Skeletal muscle satellite cell (primary cell): ENCODE results near the gene UGGT2.
"Not testable (repeated sequence)": the region's sequence is repeated elsewhere in the genome, so short reads cannot be mapped to it uniquely, and the experiment has no call there.

Experiments used
- H3K27me3 ChIP-seq: 2 replicates; pipeline ENCODE4 v1.7.0; 2013; ENCODE audit warnings: low read length; ENCODE audit not compliant: control insufficient read depth, insufficient read depth
- H3K36me3 ChIP-seq: 2 replicates; pipeline ENCODE4 v1.7.0; 2013; ENCODE audit warnings: mild to moderate bottlenecking, control low read depth, low read length; ENCODE audit not compliant: insufficient read depth
- H3K4me1 ChIP-seq: 2 replicates; pipeline ENCODE4 v1.7.0; 2013; ENCODE audit warnings: low read length; ENCODE audit not compliant: control insufficient read depth, insufficient read depth
- H3K4me2 ChIP-seq: 2 replicates; pipeline ENCODE4 v1.7.0; 2013; ENCODE audit warnings: mild to moderate bottlenecking, low read length
- H3K4me3 ChIP-seq: 2 replicates; pipeline ENCODE4 v1.7.0; 2013; ENCODE audit warnings: low read length
- H3K9ac ChIP-seq: 2 replicates; pipeline ENCODE4 v1.7.0; 2013; ENCODE audit warnings: mild to moderate bottlenecking, low read depth, low read length, moderate library complexity
- H3K9me3 ChIP-seq: replicated peaks from 2 replicates; pipeline ENCODE4 v1.7.0; 2013; ENCODE audit warnings: mild to moderate bottlenecking, control low read depth, low read length

Gene UGGT2

DNA sequence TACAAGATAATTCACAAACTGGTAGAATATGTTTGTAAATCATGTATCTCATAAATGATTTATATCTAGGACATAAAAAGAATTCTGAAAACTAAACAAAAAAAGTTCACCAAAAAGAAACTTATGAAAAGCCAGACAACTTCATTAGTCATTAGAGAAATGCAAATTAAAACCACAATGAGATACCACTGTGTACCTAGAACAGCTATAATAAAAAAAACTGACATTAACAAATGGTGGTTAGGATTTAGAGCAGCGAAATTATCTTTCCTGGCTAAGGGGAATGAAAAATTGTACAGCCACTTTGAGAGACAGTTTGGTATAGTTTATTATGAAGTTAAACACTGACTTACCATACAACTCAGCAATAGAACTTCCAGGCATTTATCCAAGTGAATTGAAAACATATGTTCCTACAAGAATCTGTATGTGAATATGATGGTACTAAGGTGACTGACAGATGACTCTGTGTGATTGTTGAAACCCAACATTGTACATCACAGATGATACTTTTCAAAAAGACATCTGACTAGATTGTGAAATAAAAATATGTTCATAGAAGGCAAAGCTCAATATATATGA, 41.8 kb downstream of the UGGT2 start:
- no peaks in the 10 kb centered on the region for H3K9me3 ChIP-seq
- H3K36me3 ChIP-seq: peaks cover 7% of the 10 kb centered on the region
- H3K27me3 ChIP-seq: no peaks in the 10 kb centered on the region
- H3K9ac ChIP-seq: no peak overlapping the region
- H3K4me2 ChIP-seq: no peak overlapping the region
- H3K4me3 ChIP-seq: no peak overlapping the region
- no peaks in the 10 kb centered on the region for H3K4me1 ChIP-seq

DNA sequence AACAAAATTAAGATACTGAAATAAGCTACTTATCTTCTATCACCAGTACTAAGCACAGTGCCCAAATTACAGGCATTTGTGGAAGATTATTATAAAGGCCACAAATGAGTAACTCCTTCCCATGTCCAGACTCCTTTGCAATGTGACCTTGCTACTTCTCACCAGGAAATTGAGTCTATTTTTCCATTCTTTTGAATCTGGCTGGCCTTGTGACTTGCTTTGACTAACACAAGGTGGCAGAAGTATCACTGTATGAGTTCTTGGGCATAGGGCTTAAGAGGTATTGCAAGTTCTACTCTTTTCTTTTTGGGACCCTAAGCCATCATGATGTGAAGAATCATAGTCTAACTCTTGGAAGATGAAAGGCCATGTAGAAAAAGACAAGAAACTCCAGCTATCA, 49.9 kb downstream of the UGGT2 start:
- no peak overlapping the region for H3K4me2 ChIP-seq
- H3K9me3 ChIP-seq: no peaks in the 10 kb centered on the region
- H3K27me3 ChIP-seq: no peaks in the 10 kb centered on the region
- no peak overlapping the region for H3K9ac ChIP-seq
- H3K4me1 ChIP-seq: no peaks in the 10 kb centered on the region
- H3K4me3 ChIP-seq: no peak overlapping the region
- H3K36me3 ChIP-seq: no peaks in the 10 kb centered on the region

DNA sequence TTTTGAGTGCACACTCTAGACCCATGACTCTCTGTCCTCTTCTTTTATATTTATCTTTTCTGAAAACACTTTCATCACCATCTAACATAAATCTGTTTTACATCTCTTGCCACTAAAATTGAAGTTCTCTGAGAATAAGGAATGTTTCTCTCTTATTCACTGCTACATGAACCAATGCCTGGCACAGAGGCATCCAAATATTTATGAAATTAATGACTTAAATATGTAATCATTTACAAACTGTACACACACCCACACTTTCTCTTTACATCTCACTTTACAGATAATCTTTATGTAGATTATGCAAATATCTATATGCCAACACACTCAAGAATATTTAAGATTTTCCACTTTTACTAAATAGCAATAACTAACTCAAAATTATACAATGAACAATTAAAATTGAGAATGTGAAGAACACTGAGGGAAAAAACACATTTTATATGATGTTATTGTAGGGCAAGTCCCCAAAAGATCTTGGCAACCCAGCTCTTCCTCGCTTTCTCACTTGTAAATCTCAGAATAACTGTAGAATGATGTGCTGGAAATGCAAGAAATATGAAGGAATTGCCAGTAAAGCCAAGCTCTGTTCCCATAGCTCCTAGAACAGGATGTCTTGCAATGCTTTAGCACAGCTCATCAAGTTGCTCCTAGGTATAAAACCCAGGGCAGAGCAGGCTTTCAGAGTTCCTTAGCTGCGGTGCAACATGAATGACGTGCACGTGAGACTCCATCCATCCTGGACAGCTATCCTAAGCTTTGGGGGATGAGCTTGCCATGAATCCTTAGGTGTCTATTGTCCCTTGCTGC, 50.7 kb downstream of the UGGT2 start:
- H3K27me3 ChIP-seq: no peaks in the 10 kb centered on the region
- H3K36me3 ChIP-seq: no peaks in the 10 kb centered on the region
- no peak overlapping the region for H3K9ac ChIP-seq
- no peak overlapping the region for H3K4me2 ChIP-seq
- H3K4me1 ChIP-seq: no peaks in the 10 kb centered on the region
- no peaks in the 10 kb centered on the region for H3K9me3 ChIP-seq
- no peak overlapping the region for H3K4me3 ChIP-seq

DNA sequence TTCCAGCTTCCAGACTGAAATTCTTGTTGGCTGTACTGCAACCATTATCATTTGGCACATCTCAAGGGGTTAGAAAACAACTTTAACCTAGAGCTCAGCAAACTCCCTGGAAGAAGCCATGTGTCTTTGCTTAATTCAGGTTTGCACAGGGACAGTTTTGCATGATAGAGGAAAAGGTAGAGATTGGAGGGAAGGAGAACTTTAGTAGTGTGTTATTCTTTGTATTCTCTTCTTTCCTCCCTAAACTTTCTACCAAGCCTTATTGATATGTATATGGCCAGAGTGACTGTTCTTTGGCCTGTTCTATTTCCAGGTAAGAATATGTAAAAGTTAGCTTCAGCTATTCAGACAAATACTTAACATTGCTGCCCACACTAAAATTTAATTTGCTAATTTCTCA, 53.1 kb downstream of the UGGT2 start:
- Histone ChIP-seq H3K36me3 (peaks cover 4% of the 10 kb centered on the region), H3K4me3 (no peak overlapping the region), H3K9me3 (no peaks in the 10 kb centered on the region), H3K4me2 (no peak overlapping the region), H3K4me1 (no peaks in the 10 kb centered on the region), H3K9ac (no peak overlapping the region), H3K27me3 (no peaks in the 10 kb centered on the region)

DNA sequence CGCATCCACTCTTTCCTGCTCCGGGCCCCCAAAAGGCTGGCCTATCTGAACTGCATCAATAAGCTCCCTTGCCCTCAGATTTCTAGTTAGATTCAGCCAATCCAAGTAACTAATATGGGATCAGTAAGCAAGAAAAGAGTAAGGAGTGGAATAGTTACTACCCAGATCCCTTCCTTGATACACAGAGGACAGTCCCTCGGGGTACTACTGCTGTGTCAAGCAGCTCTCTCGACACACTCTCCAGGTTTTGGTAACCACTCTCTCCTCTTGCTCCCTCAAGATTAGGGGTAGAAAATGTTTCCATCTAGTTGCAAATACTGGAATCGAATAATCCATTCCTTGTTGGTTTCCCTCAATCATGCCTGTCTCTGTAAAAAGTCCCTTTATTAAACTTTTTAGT, 65.4 kb downstream of the UGGT2 start:
- no peaks in the 10 kb centered on the region for H3K9me3 ChIP-seq
- no peaks in the 10 kb centered on the region for H3K4me1 ChIP-seq
- no peak overlapping the region for H3K4me3 ChIP-seq
- no peak overlapping the region for H3K9ac ChIP-seq
- no peaks in the 10 kb centered on the region for H3K36me3 ChIP-seq
- no peaks in the 10 kb centered on the region for H3K27me3 ChIP-seq
- no peak overlapping the region for H3K4me2 ChIP-seq

DNA sequence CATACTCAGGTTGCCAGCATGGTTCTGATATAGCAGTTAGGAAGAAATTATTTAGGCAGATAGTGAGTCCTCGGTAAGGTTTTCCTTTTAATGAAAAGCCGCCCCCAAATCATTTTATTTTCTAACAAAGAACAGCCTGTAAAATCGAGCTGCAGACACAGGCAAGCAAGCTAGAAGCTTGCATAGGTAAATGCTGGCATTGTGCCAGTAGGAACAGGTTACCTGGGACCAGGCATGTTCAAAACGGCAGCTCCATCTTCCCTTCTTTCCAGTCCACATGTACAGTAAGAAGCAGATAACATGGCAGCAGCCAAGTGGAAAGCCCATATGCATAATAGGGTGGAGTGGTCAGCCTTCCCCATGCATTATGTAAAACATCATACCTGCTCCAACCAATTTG, 71.1 kb downstream of the UGGT2 start:
- Histone ChIP-seq H3K9ac (no peak overlapping the region), H3K9me3 (no peaks in the 10 kb centered on the region), H3K36me3 (no peaks in the 10 kb centered on the region), H3K4me2 (no peak overlapping the region), H3K4me1 (no peaks in the 10 kb centered on the region), H3K4me3 (no peak overlapping the region), H3K27me3 (no peaks in the 10 kb centered on the region)

DNA sequence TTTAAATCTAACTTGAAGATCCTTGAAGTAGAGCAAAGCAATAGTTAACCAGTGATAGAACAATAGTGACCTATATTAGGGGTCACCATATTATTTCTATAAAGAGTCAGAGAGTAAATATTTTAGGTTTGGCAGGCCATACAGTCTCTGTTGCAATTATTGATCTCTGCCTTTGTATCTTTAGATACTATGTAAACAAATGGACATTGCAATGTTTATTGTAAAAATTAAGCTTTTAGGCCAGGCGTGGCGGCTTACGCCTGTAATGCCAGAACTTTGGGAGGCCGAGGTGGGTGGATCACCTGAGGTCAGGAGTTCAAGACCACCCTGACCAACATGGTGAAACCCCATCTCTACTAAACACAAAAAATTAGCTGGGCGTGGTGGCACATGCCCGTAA, 80.5 kb downstream of the UGGT2 start:
- H3K27me3 ChIP-seq, H3K4me3 ChIP-seq, H3K4me1 ChIP-seq, H3K9me3 ChIP-seq, H3K4me2 ChIP-seq, H3K9ac ChIP-seq: not testable (repeated sequence)
- peaks cover 11% of the 10 kb centered on the region for H3K36me3 ChIP-seq

DNA sequence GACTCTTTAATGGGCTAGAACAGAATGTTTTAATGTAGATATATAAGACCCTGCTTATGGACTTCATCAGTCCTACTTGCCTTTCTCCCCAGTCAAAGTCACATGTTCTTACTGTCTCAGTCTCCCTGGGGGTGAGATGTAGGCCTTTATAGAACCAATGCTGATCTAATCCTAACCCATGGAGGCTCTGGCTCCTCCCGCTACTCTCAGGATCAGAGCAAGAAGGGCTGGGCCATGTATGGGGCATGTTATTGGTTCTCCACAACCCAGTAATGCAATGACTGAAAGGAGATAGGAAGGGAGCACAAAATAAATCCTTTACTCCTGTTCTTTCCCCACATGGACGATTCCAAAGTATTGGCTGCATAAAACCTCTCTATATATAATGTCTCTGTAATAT, 82.3 kb downstream of the UGGT2 start:
- Histone ChIP-seq H3K4me3 (no peak overlapping the region), H3K4me1 (no peaks in the 10 kb centered on the region), H3K4me2 (no peak overlapping the region), H3K9me3 (no peaks in the 10 kb centered on the region), H3K9ac (no peak overlapping the region), H3K27me3 (no peaks in the 10 kb centered on the region), H3K36me3 (peaks cover 12% of the 10 kb centered on the region)

DNA sequence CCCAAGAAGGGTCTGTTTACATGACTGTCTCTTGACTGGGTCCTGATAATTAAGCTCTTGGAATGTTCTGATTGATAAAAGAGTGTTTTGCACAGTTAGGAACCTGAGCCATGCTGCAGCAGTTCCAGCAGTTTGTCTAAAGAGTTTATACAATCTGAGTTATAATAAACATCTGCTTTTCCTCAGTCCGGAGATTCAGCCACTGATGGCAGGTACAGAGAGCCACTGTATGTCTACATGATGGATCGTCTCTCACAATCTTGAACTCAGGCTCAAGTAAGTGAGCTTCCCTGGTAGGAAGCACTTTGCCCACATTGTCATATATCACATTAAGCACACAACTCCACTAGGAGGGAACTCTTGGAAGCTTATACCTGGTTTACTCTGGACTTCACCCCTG, 84.3 kb downstream of the UGGT2 start:
- Histone ChIP-seq H3K9ac (no peak overlapping the region), H3K4me2 (no peak overlapping the region), H3K27me3 (no peaks in the 10 kb centered on the region), H3K4me3 (no peak overlapping the region), H3K36me3 (peaks cover 14% of the 10 kb centered on the region), H3K4me1 (no peaks in the 10 kb centered on the region), H3K9me3 (no peaks in the 10 kb centered on the region)

DNA sequence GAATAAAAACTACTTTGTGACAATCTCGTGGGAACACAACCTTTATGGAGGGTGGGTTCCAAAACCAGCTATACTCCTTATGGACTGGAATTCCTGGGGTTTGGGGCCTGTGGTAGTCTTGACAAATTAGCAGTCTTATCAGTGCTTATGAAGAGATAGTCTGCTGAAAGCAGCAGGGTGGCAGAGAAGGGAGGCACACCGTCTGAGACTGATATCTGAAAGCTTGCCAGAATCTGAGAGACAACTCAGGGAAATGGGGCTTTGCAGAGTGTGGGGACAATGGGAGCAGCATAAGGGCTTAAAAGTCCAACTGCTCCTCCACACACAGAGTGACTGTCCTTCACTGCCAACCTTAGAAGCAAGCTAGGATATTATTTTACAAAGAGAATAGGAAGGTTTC, 95.9 kb downstream of the UGGT2 start:
- Histone ChIP-seq H3K9ac (no peak overlapping the region), H3K36me3 (peaks cover 10% of the 10 kb centered on the region), H3K4me2 (no peak overlapping the region), H3K27me3 (no peaks in the 10 kb centered on the region), H3K4me3 (no peak overlapping the region), H3K4me1 (no peaks in the 10 kb centered on the region), H3K9me3 (no peaks in the 10 kb centered on the region)

DNA sequence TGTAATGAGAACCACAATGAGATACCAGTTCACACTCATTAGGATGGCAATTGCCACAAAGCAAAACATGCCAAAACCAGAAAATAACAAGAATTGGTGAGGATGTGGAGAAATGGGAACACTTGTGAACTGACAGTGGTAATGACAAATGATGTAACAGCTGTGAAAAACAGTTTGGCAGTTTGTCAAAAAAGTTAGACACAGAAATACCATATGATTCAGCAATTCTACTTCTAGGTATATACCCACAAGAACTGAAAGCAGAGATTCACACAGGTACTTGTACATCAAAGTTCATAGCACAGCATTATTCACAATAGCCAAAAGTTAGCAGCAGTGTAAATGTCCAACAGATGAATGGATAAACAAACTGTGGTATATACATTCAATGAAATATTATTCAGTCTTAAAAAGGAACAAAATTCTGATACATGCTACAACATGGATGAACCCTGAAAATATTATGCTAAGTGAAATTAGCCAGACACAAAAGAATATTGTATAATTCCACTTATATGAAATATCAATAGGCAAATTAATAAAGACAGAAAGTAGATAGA, 96.5 kb downstream of the UGGT2 start:
- H3K4me1 ChIP-seq: no peaks in the 10 kb centered on the region
- H3K4me2 ChIP-seq: no peak overlapping the region
- no peak overlapping the region for H3K9ac ChIP-seq
- no peaks in the 10 kb centered on the region for H3K9me3 ChIP-seq
- no peaks in the 10 kb centered on the region for H3K27me3 ChIP-seq
- H3K36me3 ChIP-seq: peaks cover 10% of the 10 kb centered on the region
- no peak overlapping the region for H3K4me3 ChIP-seq

DNA sequence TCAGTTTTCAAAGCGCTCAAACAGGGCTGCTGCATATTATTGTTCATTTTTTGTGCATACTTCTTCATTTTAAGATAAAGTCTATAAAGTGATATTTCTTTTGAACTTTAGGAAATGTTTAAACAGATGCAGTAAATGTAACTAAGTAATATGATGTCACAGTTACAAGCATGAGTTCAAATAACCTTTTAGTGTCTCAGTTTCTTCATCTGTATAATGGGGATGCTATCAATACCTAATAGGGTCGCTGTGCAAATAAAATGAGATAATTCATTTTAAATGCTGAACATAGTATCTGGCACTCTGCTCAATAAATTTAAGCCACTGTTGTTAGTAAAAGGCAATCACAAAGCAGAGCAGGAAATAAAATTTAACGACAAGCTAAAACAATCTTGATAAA, 97.5 kb downstream of the UGGT2 start:
- H3K4me1 ChIP-seq: no peaks in the 10 kb centered on the region

More for the DNA sequence above, 97.5 kb downstream of the UGGT2 start:
- no peak overlapping the region for H3K9ac ChIP-seq
- H3K27me3 ChIP-seq: no peaks in the 10 kb centered on the region
- no peak overlapping the region for H3K4me2 ChIP-seq
- H3K4me3 ChIP-seq: no peak overlapping the region
- H3K9me3 ChIP-seq: no peaks in the 10 kb centered on the region
- peaks cover 10% of the 10 kb centered on the region for H3K36me3 ChIP-seq
